Activated effector memory CD4-positive, alpha-beta T cell treated with Interleukin-2 at 50 U/mL for 16 hours (primary cell): ENCODE measurements around the gene HRK.

Experiments used
- DNase-seq: peaks from one replicate; pipeline ENCODE4 v3.0.0-alpha.2; 2020

The HRK gene

DNA sequence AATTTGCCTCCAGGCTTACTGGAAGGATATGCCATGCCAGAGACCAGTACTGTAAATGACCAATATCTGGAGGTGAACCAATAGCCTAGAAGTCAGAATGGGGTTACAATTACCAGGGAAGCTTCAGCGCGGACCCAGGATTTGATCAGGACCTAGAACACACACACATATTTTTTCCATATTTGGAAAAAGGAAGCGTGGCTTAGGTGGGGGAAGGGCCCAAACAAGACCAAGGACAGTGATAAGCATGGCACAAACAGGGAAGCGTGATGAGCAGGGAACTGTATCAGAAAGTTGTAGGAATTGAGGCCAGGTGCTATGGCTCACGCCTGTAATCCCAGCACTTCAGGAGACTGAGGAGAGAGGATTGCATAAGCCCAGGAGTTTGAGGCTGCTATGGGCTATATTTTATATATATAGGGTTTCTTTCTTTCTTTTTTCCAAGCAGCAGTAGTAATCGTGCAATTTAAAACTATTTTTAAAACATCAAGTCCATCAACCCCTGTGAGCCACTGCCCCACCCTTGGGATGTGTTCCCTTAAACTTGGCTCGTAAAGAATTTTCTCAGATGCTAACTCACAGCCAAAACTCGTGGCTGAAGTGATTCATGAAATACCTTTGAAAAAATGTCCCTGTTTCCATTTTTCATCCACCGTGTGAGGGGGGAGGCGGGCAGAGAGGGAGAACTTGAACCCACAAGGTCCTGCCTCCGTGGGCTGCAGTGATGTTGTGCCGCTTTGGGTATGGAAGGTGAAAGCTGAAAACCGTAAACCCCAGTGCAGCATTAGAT, 16.7 kb downstream of the HRK start:
- DNase-seq: no peak

DNA sequence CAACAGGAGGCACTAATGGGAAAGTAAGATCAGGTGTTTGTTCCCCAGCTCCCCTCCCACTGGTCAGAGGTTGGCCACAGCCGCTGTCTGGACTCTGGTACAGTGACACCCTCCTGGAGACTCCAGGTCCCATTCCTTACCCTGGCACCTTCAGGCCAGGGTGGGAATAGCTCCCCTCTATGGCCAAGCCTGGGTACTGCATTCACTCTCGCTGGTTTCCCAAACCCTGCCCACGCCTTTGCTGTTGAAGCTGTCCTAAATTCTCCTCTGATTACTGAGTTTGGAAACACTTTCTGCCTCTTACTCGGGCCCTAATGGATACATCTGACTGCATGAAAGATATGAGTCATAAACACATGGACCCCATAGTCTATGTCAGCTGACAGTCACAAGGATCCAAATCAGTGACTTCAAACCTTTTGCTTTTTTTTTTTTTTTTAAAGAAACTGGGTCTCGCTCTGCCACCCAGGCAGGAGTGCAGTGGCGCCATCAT, 17.9 kb downstream of the HRK start:
- DNase-seq: no peak

DNA sequence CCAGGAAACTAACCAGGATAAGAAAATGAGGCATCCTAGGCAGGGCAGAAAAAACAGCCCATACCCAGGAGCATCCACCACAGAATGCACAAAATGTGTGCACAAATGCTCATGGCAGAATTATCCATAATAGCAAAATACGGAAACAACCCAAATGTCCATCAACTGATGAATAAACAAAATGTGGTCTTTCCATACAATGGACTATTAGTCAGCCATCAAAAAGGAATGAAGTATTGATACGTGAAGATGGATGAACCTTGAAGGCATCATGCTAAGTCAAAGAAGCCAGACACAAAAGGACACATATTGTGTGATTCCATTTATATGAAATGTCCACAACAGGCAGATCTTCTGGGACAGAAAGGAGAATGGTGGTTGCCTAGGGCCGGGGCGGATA, 19.1 kb downstream of the HRK start:
- DNase-seq: no peak

DNA sequence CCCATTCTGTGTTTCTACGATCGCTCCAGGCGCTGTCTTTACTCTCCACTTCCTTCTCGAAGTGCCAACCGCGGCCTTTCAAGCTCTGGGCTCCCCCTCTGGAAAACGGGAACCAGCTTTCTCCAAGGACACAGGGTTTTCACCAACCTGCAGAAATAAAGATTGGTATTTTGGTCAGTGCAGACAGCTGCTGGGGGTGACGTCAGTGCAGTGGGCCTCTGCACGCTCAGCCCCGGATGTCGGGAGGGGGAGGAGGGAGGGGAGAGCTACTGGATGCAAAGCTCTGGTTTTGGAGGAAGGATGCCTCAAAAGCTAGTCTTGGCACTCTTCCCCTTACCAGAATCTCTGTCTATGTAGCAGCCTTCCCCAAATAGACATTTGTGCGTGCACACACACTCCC, 19.9 kb downstream of the HRK start:
- DNase-seq: peak; percentile 18

DNA sequence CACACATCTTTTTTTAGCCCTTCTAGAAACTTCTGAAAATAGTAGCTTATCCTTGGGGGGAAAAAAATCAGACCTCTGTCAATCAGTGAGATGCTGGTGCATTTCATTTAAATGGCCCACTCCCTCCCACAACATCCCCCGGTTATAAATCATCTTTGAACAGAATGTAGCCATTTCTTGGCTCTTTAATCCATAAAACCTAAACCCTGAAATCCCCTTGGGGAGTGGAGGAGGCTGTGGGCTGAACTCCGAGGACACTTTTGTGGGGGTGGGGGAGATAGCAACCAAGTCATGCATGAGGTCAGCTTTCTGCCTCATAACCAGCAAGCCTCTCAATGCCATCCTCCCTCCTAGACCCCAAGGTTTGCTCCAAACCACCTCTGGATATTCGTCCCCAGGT, 21.0 kb downstream of the HRK start:
- no peak for DNase-seq

DNA sequence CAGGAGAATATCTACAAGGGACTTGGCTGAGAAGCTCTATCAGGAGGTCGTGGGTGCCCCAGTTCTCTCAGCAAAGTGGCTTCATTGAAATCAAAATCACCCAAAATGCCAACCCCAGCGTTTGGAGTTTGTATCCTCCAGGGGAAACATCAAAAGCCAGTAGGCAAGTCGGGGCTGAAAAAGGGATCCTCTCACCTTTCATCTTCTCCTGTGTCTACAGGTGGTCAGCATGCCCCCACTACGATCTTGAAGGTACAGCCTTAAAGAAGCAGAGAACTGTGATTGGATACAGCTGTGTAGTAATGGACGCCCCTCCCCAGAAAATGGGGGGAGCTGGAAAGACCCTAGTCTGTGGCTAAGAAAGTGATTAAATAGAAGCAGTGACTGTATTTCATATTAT, 22.2 kb downstream of the HRK start:
- no peak for DNase-seq

DNA sequence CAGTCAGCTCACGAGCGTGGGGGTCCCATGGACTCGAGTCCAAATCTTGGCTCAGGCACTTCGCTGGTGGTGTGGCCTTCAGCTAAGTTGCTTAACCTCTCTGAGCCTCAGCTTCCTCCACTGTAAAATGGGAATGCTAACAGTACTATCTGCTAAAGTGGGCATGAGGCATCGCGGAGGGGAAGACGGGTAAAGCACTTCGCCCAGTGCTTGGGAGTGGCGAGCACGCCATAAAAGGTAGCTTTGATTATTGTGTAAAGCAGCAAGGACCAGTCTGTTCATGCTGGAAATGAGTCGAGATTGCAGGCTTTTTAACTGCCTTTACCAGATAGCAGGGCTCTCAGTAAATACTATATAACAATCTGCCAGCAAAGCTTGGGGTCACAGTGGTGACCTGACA, 24.5 kb downstream of the HRK start:
- DNase-seq: no peak

DNA sequence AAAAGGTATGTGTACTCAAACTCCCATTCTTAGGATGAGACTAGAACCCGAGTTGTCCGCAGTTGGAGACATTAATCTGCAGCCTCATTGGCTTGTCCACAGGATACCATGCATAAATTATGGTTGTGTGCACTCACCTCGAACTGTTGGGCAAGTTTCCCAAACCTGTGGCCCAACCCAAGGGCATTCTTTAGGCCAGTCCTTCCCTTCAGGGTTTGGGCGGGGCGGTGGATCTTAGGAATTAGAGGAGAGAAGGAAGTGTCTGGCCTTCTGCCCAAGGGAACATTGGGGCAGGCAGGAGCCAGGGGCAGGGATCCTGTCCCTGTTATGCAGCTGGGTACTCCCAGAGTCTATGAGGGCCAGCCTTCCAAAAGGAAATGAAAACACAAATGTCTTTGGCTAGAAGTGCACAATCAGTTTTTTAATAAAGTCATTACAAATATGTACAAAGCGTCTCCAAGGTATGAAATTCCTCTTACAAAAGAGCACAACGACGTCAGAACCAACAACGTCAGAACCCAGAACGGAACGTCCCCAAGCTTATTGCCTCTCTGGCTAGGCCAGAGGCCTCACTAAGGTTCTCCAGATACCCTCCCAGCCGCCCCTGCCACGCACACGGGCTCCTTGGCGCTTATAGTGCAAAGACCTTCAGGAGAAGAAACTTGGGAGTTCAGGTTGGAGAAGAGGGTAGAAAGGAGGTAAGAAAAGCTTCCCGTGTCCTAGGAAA, 25.3 kb downstream of the HRK start:
- no peak for DNase-seq

DNA sequence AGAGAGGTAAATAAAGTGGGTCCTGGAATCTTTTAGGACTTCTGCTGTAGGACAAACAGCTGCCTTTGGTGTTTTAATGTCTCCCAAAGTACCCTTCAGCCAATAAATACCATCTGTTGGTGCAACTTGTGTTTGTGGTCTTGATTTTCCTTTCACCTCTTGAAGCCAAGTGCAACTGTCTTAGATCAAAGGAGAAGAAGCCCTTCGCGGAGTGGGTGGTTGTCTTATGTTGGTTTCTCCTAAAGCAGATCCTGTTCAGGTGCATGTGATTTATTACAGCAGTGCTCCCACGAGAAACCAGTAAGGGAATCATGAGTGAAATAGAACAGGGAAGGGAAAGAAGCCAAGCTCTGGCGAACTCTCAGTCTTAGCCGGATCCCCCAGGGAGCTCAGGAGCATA, 27.7 kb downstream of the HRK start:
- DNase-seq: no peak

DNA sequence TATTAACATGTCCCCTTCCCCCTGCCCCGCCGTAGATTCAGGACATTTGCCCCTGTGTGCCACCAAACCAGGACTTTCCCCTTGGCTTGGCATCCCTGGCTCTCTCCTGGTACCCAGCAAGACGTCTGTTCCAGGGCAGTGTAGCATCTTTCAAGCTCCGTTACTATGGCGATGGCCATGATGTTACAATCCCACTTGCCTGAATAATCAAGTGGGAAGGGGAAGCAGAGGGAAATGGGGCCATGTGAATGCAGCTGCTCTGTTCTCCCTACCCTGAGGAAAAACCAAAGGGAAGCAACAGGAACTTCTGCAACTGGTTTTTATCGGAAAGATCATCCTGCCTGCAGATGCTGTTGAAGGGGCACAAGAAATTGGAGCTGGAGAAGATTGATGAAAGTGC, 28.9 kb downstream of the HRK start:
- no peak for DNase-seq

DNA sequence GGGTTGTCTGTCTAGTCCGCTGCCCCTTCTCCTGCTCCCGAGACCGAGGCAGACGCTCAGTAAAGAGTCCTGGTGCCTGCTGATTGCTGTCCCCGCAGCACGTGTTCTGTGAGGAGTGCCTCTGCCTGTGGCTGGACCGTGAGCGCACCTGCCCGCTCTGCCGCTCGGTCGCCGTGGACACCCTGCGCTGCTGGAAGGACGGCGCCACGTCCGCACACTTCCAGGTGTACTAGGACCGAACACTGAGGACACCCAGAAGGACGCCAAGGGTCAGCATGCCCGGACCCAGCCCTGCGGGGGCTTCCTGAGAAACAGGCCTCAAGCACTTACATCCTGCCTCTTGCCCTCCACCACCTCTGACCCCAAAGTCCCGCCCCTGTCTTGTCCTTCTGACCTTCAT, 32.0 kb downstream of the HRK start:
- DNase-seq: no peak

DNA sequence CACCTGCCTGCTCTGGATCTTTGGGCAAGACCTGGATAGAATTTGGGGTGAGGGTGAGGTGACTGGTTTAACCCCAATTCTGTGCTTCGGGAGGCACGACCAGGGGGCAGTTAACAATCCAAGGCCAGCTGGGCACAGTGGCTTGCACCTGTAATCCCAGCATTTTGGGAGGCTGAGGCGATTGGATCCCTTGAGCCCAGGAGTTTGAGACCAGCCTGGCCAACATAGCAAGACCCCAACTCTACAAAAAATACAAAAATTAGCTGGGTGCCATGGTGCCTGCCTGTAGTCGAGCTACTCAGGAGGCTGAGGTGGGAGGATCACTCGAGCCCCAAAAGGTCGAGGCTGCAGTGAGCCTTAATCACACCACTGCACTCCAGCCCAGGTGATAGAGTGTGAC, 38.2 kb downstream of the HRK start:
- DNase-seq: no peak

DNA sequence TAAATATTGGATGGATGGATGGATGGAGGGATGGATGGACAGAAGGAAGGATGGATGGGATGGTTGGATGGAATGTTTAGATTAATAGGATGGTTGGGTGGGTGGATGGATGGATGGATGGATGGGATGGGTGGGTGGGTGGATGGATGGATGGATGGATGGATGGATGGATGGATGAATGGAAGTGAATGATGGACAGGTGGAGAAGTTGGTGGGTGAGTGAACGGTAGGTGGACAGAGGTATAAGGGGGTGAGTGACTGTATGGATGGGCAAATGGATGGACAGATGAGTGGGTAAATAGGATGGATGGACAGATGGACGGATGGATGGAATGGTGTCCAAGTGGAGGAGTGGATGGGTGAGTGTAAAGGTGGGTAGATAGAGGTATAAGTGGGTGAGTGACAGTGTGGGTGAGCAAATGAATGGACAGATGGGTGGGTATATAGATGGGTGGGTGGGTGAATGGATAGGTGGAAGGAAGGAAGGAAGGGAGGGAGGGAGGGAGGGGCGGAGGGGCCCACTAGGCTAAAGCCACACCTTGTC, 41.9 kb downstream of the HRK start:
- no peak for DNase-seq

DNA sequence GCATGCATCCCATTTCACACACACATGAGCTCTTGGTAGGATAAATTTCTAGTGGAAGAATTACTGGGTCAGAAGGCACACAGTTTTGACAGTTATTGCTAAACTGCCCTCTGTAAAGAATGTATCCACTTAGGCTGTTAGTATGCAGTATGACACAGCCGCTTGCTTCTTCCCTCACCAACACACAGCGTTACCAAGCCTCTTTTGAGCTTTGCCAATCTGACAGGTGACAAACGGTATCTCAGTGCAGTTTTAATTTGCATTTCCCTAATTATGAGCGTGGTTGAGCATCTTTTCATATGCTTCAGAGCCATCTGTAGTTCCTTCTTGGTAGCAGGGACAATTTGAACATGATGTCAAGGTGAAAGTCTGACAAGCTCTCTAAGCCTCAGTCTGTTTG, 42.9 kb downstream of the HRK start:
- no peak for DNase-seq

DNA sequence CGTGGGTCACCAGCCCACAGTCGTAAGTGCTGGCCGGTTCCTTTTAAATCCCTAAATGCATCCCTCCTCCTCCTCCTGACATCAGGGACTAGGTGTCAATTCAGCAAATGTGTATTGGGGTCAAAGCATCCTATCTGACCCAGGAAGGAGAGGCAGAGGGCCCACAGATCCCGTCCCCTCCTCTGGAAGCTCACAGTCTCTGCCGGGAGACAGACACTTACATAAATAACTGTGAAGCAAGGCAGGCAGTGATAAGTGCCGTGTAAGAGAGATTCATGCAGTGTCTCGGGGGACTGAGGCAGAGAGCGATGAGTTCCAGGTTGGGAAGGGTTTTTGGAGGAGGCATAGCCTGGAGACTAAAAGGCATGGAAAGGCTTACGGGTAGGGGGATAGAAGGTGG, 44.1 kb downstream of the HRK start:
- DNase-seq: no peak

DNA sequence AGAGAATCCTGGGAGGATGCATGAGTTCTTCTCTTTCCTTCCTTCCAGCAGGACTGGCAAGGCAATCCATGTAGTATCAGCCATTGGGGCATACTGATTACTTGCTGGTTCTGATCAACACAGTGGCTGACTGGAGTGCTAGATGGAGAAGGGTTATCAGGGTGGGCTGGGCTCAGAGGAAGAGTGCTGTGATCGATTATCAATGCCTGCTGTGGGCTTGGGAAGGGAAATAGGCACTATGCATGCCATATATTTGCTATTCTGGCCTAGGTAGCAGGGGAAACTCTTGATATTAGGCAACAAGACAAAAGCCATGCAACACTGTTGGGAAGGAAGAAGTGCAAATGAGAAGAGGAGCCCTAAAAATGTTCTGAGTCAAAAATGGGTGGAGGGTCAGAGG, 45.8 kb downstream of the HRK start:
- DNase-seq: no peak

DNA sequence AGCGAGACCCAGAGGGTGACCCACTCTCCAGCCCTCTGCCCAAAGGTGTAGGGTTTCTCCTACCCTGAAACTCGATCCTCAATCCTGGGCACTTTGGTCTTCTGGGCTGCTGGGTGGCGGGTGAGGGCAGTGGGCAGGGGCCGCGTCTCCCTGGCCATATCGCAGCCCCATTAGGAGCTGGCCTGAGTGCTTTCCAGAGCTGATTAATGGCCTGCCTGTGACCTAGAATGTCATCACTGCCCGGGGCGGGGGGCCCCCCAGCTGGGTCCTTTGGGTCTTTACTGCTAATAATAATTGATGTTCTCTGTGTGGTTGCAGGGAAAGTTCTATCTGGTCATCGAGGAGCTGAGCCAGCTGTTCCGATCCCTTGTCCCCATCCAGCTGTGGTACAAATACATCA, 47.8 kb downstream of the HRK start:
- DNase-seq: no peak

DNA sequence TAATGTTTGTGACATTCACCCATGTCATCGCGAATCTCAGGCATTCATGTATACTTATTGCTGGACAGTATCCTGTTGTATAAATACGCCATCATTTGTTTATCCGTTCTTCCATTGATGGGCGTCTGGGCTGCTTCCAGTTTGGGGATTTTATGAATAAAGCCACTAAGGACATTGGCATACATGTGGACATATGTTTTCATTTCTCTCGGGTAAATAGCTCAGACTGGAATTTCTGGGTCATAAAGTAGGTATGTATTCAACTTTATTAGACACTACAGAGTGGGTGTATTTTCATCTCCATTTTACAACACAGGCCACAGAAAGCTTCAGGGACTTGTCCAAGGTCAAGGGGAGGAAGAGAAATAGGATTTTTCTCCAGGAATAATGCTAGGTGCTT, 48.9 kb downstream of the HRK start:
- no peak for DNase-seq

DNA sequence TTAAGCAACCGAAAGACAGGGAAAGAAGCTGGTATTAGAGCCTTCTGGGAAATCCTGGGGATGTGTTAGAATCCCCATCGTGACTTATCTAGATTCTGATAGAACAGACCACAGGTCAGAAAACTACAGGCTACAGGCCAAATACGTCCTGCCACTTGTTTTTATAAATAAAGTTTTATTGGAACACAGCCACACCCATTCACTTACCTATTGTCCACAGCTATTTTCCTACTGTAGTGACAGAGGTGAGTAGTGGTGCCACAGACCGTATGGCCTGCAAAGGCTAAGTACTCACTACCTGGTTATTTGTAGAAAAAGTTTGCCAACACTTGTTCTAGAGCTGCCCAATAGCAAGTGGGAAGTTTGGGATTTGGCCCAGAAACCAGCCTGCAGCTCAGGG, 53.8 kb downstream of the HRK start:
- no peak for DNase-seq

DNA sequence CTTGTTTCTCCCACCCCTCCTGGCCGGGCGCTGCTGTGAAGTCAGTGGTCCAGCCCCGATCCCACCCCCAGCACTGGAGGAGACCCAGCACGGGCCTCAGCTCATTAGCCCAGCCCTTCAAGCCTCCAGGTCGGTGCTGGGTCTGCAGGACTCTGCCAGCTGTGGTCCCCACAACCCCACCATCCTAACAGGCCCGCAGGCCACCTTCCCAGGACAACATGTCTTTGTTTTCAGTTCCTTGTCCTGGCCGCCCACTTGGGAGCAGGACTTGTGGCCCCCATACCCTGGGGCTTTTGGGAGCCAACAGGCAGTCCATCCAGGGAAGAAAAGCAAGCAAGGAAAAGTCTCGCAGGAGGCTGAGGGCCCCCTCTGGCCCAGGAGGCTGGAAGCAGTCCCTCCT, 60.0 kb downstream of the HRK start:
- DNase-seq: no peak

DNA sequence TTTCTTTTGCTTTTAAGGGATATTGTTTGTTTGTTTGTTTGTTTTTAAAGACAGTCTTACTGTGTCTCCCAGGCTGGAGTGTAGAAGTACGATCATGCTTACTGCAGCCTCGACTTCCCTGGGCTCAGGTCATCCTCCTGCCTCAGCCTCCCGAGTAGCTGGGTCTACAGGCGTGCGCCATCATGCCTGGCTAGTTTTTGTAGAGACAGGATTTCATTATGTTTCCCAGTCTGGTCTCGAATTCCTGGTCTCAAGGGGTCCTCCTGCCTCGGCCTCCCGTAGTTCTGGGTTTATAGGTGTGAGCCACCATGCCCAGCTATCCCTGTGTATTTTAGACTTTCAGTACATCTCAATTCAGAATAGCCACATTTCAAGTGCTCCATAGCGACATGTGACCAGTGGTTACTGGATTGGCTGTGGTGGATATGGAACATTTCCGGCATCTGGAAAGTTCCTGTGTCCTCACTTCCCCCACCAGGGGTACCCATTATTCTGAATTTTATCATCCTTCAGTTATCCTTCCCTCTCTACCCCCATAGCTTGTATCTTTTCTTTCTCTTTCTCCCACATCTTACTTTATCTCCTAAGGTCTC, 61.1 kb downstream of the HRK start:
- DNase-seq: no peak

DNA sequence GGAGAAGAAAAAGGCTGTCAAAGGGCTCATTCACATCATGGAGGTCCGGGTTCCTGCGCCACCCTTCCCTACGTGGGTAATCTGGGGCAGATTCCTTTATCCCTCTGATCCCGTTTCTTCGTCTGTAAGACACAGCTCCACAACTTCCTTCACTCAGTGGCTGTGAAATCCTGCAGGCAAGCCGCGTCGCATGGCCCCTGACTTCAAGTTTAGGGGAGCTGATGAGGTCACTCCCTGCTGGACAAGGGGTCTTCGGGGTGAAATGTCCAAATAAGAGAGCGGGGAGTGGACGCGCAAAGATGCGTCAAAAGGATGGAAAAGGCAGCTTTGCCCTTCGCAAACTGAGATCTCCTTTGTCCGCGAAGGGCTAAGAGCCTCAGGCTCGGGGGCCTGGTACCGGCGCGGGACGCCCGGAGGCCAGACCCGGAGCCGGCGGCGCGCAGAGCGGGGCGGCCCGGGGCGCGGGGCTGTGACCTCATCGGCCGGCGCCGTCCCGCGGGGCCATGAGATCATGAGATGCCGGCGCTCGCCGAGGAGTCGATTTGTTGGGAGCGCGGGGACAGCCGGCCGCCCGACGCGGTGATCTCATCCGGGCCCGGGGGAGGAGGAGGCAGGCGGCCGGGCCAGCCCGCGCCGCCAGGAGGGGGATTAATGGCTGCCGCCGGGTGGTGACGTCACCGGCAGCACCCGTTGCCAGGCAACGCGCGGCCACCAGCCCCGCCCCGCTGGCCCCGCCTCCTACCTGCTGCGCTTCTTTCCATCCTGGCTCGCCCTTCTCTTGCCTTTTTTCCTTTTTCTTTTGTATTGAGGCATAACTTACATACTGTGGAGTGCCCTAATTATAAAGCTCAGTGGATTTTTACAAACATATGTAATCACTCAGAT, 62.1 kb downstream of the HRK start:
- DNase-seq: peak; percentile 84

DNA sequence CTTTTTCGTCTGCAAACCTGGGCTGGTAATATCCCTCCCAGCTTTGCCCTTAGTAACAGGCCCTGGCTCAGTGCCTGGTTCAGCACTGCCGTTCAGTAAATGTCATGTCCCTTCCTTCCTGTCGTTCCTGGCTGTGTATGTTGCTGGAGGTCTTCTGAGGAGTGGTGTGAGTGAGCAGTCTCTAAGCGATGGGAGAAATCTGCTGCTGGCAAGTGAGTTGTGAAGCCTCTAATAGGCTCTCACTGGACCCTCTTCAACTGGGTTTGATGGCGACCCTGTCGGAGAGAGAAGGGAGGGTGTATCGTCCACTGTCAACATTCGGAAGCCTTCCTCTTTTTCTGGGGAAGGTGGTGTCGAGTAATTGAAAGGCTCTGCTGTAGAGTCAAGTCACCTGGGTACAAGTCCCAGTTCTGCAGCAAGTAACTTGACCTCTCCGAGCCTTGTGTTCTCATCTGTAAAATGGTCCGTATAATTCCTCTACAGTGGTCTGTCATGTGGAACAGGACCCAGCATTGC, 62.8 kb downstream of the HRK start:
- peak; percentile 0 for DNase-seq
